Ramos (cell line): ENCODE data around the gene RHOD.

Experiments
- in situ Hi-C: fragments of 300-500 bp; cut with MboI; formaldehyde crosslinking; loops from one replicate; pipeline ENCODE4 v1.14.3; 2022; ENCODE audit warnings: low sequenced_read_pairs; ENCODE audit not compliant: unreplicated experiment

RHOD gene

GRCh38 chr11:67056267-67057204 is at the start of gene RHOD:
Gene RHOD (plus strand): TSS chr11:67056847. CDS start chr11:67056903, 56 bp downstream.
- in situ Hi-C loops, result no loop called here

GRCh38 chr11:67007126-67007525 is 49.5 kb upstream of the RHOD start:
- in situ Hi-C loops, result no loop called here

- in situ Hi-C loops, result no loop called here
These were observed 46.2 kb upstream of the RHOD start for GRCh38 chr11:67010296-67010905.

GRCh38 chr11:67013511-67014045 is 43.1 kb upstream of the RHOD start:
- in situ Hi-C loops, result no loop called here

GRCh38 chr11:67014343-67014742 is 42.3 kb upstream of the RHOD start:
- in situ Hi-C loops, result no loop called here

- in situ Hi-C loops, result no loop called here
These were observed 41.6 kb upstream of the RHOD start for GRCh38 chr11:67015048-67015447.

- in situ Hi-C loops, result no loop called here
These were observed 40.1 kb upstream of the RHOD start for GRCh38 chr11:67016550-67016949.

- in situ Hi-C loops, result no loop called here
These were observed 35.7 kb upstream of the RHOD start for GRCh38 chr11:67020949-67021348.

GRCh38 chr11:67022341-67022933 is 34.2 kb upstream of the RHOD start:
- in situ Hi-C loops, result no loop called here

- in situ Hi-C loops, result no loop called here
These were observed 33.4 kb upstream of the RHOD start, which contains the start of gene SYT12 for GRCh38 chr11:67022961-67023956. Gene SYT12 (plus strand): TSS chr11:67023134. CDS start chr11:67030145, 7,011 bp downstream.

- in situ Hi-C loops, result no loop called here
These were observed 32.7 kb upstream of the RHOD start for GRCh38 chr11:67023957-67024353.

GRCh38 chr11:67024410-67024809 is 32.2 kb upstream of the RHOD start:
- in situ Hi-C loops, result no loop called here

GRCh38 chr11:67024966-67025365 is 31.7 kb upstream of the RHOD start:
- in situ Hi-C loops, result no loop called here

GRCh38 chr11:67025750-67026149 is 30.9 kb upstream of the RHOD start:
- in situ Hi-C loops, result no loop called here

GRCh38 chr11:67026941-67027340 is 29.7 kb upstream of the RHOD start:
- in situ Hi-C loops, result no loop called here

- in situ Hi-C loops, result no loop called here
These were observed 29.1 kb upstream of the RHOD start for GRCh38 chr11:67027483-67027930.

- in situ Hi-C loops, result no loop called here
These were observed 28.6 kb upstream of the RHOD start for GRCh38 chr11:67027943-67028542.

GRCh38 chr11:67029146-67029545 is 27.5 kb upstream of the RHOD start:
- in situ Hi-C loops, result no loop called here

- in situ Hi-C loops, result no loop called here
These were observed 25.7 kb upstream of the RHOD start for GRCh38 chr11:67030976-67031375.
